ENCODE data around the gene NSUN2.

DNA sequence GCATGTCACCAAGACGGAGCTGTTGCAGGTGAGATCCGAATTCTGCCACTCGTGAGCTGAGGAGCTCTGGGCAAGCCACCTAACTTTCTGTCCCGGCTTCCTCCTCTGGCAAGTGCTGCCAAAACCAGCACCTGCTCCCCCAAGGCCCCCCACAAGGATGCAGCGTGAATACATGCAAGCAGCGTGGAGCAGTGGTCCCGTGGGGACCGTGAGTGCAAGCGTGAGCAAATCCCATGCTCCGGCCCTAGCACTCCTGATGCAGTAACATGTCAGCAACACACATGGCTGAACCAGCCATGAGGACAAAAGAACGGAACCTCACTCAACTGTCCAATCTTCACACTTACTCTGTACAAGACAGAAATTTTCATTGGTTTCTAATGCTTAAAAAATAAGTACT, 31.0 kb downstream of the NSUN2 start:
- TF ChIP-seq POLR2A (IDR thresholded peaks at IDR 0.05): no peak
- TF ChIP-seq, protein P1, sequence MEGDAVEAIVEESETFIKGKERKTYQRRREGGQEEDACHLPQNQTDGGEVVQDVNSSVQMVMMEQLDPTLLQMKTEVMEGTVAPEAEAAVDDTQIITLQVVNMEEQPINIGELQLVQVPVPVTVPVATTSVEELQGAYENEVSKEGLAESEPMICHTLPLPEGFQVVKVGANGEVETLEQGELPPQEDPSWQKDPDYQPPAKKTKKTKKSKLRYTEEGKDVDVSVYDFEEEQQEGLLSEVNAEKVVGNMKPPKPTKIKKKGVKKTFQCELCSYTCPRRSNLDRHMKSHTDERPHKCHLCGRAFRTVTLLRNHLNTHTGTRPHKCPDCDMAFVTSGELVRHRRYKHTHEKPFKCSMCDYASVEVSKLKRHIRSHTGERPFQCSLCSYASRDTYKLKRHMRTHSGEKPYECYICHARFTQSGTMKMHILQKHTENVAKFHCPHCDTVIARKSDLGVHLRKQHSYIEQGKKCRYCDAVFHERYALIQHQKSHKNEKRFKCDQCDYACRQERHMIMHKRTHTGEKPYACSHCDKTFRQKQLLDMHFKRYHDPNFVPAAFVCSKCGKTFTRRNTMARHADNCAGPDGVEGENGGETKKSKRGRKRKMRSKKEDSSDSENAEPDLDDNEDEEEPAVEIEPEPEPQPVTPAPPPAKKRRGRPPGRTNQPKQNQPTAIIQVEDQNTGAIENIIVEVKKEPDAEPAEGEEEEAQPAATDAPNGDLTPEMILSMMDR (IDR thresholded peaks at IDR 0.05): no peak

Data from adrenal gland (tissue), 5 donors.